Measurements from ENCODE around the gene EFNB3. TPM values are rescaled to one million over a fixed set of nuclear protein-coding genes. Genes with fewer than 3 reads are reported as not detected.

Gene EFNB3
- total RNA-seq, 1 donor from 2014 or later, result 28.2 TPM

DNA sequence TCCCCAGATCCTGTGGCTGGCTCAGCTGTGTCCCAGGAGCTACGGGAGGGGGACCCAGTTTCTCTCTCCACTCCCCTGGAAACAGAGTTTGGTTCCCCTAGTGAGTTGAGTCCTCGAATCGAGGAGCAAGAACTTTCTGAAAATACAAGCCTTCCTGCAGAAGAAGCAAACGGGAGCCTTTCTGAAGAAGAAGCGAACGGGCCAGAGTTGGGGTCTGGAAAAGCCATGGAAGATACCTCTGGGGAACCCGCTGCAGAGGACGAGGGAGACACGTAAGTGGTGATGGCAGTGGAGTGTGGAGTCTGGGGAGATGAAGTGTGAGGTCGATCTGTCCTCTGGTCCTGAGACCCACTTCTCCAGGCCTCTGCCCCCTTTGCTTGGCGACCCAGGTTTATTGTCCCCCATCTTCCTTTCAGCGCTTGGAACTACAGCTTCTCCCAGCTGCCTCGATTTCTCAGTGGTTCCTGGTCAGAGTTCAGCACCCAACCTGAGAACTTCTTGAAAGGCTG is 16.1 kb upstream of the EFNB3 start:
- Mint-ChIP-seq H3K9me3 (no peaks in the 10 kb centered on the region), H3K4me3 (peak overlapping the region; percentile 98), H3K27me3 (ENCODE audit: low read depth) (no peaks in the 10 kb centered on the region), H3K36me3 (peaks cover 10% of the 10 kb centered on the region), H3K27ac (peak overlapping the region; percentile 100), H3K4me1 (peaks cover 25% of the 10 kb centered on the region)
- DNase-seq (ENCODE audit: low spot score in 2 of 2, unreplicated experiment in 2 of 2), result no peak
- TF ChIP-seq, protein P1, sequence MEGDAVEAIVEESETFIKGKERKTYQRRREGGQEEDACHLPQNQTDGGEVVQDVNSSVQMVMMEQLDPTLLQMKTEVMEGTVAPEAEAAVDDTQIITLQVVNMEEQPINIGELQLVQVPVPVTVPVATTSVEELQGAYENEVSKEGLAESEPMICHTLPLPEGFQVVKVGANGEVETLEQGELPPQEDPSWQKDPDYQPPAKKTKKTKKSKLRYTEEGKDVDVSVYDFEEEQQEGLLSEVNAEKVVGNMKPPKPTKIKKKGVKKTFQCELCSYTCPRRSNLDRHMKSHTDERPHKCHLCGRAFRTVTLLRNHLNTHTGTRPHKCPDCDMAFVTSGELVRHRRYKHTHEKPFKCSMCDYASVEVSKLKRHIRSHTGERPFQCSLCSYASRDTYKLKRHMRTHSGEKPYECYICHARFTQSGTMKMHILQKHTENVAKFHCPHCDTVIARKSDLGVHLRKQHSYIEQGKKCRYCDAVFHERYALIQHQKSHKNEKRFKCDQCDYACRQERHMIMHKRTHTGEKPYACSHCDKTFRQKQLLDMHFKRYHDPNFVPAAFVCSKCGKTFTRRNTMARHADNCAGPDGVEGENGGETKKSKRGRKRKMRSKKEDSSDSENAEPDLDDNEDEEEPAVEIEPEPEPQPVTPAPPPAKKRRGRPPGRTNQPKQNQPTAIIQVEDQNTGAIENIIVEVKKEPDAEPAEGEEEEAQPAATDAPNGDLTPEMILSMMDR (IDR thresholded peaks at IDR 0.05; ENCODE audit: unreplicated experiment), result no peak

DNA sequence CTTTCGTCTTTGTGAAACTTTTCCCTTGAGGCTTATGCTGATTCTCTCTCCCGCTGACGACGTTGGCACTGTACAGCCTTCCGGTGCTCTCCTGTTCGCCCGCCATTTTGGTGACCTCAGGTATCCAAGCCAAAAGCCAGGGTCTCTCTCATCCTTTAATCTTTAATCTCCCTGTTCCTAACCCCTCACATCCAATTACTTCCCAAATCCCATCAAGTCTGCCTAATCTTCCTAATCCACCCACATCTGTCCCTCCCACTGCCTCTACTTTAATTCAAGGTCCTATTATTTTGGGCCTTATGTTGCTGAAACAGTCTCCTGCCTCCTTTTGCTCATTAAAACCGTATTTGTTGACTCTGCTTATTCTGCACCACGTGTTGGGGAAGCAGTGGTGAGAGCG is 9.4 kb upstream of the EFNB3 start:
- Mint-ChIP-seq H3K4me3 (no peak overlapping the region), H3K36me3 (peaks cover 22% of the 10 kb centered on the region), H3K4me1 (no peaks in the 10 kb centered on the region), H3K27ac (no peak overlapping the region), H3K27me3 (ENCODE audit: low read depth) (no peaks in the 10 kb centered on the region), H3K9me3 (no peaks in the 10 kb centered on the region)
- TF ChIP-seq, protein P1 (IDR thresholded peaks at IDR 0.05; ENCODE audit: unreplicated experiment), result no peak
- DNase-seq (ENCODE audit: low spot score in 2 of 2, unreplicated experiment in 2 of 2), result no peak

DNA sequence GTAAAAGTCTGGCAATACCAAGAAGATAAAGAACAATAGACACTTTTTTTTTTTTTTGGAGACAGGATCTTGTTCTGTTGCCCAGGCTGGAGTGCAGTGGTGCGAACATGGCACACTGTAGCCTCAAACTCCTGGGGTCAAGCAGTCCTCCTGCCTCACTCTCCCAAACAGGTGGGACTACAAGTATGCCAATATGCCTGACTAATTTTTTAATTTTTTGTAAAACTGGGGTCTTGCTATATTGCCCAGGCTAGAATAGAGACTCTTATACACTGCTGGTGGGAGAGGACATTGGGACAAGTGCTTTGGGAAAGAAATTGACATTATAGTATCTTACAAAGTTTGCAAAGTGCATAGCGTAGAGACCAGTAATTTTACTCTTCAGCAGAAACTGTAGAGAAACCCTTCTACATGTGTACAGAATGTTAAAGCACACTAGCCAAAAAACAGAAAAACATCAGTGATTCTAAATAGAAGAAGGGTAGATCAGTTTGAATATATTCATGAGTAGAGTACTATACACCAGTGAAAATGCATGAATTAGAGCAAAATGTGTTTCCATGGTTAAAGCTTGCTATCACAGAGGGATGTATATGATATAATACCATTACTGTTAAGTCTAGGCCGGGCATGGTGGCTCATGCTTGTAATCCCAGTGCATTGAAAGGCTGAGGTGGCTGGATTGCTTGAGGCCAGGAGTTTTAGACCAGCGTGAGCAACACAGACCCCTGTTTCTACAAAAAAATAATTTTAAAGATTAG is 7.0 kb upstream of the EFNB3 start:
- Mint-ChIP-seq H3K4me3 (no peak overlapping the region), H3K27ac (no peak overlapping the region), H3K4me1 (no peaks in the 10 kb centered on the region), H3K36me3 (peaks cover 19% of the 10 kb centered on the region), H3K9me3 (no peaks in the 10 kb centered on the region), H3K27me3 (ENCODE audit: low read depth) (no peaks in the 10 kb centered on the region)
- DNase-seq (ENCODE audit: low spot score in 2 of 2, unreplicated experiment in 2 of 2), result no peak
- TF ChIP-seq, protein P1 (IDR thresholded peaks at IDR 0.05; ENCODE audit: unreplicated experiment), result no peak

DNA sequence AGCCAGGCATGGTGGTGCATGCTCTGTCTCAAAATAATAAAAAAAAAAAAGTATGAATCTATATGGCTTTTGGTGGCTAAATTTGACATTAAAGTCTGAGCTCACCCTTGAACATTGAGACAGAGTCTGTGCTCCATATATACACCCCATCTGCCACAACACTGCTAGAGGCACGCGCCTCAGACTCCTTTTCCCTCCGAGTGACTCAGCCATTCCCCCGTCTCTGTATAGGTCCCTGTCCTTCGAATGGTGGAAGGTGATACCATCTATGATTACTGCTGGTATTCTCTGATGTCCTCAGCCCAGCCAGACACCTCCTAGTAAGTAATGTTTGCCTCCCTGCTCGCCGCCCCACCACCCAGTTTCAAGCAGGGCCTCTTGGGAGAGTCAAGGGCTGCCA is 4.5 kb upstream of the EFNB3 start:
- TF ChIP-seq, protein P1 (IDR thresholded peaks at IDR 0.05; ENCODE audit: unreplicated experiment), result no peak
- Mint-ChIP-seq H3K27ac (no peak overlapping the region), H3K4me1 (peaks cover 15% of the 10 kb centered on the region), H3K9me3 (no peaks in the 10 kb centered on the region), H3K4me3 (no peak overlapping the region), H3K36me3 (peaks cover 11% of the 10 kb centered on the region), H3K27me3 (ENCODE audit: low read depth) (no peaks in the 10 kb centered on the region)
- DNase-seq (ENCODE audit: low spot score in 2 of 2, unreplicated experiment in 2 of 2), result no peak

DNA sequence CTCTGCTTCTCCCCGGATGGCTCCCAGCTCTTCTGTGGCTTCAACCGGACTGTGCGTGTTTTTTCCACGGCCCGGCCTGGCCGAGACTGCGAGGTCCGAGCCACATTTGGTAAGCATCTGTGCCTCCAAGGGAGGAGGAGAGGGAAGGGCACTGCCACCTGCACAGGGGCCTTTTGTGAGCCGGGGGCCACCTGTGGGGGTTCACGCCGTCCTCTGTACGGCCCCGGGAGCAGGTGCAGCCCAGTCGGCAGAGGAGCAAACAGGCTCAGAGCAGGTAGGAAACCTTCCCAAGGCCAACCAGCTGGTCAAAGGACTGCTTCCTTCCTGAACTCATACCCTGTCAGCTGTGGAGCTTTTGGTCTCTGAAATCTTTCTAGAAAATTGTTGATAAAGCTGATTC is 3.3 kb upstream of the EFNB3 start:
- Mint-ChIP-seq H3K27me3 (ENCODE audit: low read depth) (no peaks in the 10 kb centered on the region), H3K36me3 (peaks cover 3% of the 10 kb centered on the region), H3K4me1 (peaks cover 26% of the 10 kb centered on the region), H3K9me3 (no peaks in the 10 kb centered on the region), H3K4me3 (no peak overlapping the region), H3K27ac (no peak overlapping the region)
- DNase-seq (ENCODE audit: low spot score in 2 of 2, unreplicated experiment in 2 of 2), result no peak
- TF ChIP-seq, protein P1 (IDR thresholded peaks at IDR 0.05; ENCODE audit: unreplicated experiment), result no peak

Data from mesothelial cell of epicardium (in vitro differentiated cells).